HL-60 (cell line): ENCODE data around the gene PSMD3.

Experiments used
- CTCF ChIP-seq: IDR thresholded peaks from one replicate; pipeline ENCODE4 v1.5.1; 2011; ENCODE audit warnings: low read length, control low read depth, inconsistent platforms; ENCODE audit not compliant: insufficient read depth
- GABPA ChIP-seq: IDR thresholded peaks from 2 replicates; pipeline ENCODE4 v1.6.1; 2012; ENCODE audit warnings: low read depth
- POLR2AphosphoS5 ChIP-seq: IDR thresholded peaks from 2 replicates; pipeline ENCODE4 v1.6.1; 2012; ENCODE audit warnings: low read depth
- REST ChIP-seq: IDR thresholded peaks from 2 replicates; pipeline ENCODE4 v1.6.1; 2012; ENCODE audit warnings: low read depth; ENCODE audit not compliant: insufficient replicate concordance

- no peak for TF ChIP-seq CTCF
- TF ChIP-seq POLR2AphosphoS5, result no peak
- no peak for TF ChIP-seq GABPA
- no peak for TF ChIP-seq REST
Observed at GRCh38 chr17:39966771-39967170, 13.8 kb upstream of the PSMD3 start.
